Measurements from ENCODE around the gene DTNA. TPM values are rescaled to one million over a fixed set of nuclear protein-coding genes. Genes with fewer than 3 reads are reported as not detected.

The DTNA gene
- total RNA-seq, 1 donor from 2014 or later = 53.4 TPM

DNA sequence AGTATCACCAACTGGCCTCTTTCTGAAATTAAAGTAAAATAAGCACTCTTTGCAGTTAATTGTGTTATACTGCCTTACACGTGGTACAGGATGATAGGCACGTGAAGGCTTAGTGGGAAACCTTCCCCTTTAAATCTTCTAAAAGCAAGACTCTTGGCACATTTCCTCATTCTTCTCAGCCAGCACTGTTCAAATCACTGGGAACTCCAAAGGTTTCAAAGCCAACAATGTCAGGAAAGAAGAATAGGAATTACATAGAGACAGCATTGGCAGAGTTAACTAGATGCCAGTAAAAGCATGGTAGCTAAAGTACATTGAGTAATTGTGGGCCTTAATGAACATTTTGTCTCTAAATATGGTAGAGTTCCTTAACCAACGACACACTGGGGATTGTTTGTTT, 96.4 kb downstream of the DTNA start:
- DNase-seq (ENCODE audit: low spot score) = no peak

DNA sequence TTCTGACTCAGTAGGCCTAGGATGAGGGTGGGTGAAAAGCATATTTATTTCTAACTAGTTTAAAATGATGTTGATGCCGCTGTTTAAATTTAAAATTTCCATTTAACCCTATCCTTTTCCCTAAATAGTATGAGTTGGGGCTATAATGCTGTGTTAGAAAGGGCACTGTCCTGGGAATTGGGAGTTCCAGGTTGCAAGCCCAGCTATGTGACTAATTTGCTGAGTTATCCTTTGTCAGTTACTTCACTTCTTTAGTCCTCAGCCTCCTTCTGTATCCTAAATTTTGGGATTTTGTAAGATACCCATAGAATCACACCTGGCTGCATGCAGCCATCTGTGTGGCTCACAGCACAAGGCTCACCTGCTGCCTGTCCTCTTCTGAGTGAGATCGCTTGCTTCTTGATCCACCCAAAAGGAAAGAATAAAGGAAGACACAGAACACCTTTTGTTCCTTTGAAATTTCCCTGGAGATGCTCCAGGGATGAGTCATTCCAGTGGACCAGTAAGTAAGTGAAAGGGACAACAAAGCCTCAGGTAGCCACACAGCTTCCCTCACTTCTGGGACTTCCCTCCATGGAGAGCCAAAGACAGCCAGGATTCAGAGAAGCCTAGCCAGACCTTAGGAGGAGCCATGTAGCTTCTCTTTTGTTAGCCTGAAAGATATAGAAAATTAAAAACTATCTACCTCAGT, 97.2 kb downstream of the DTNA start:
- DNase-seq (ENCODE audit: low spot score) = peak; percentile 38

DNA sequence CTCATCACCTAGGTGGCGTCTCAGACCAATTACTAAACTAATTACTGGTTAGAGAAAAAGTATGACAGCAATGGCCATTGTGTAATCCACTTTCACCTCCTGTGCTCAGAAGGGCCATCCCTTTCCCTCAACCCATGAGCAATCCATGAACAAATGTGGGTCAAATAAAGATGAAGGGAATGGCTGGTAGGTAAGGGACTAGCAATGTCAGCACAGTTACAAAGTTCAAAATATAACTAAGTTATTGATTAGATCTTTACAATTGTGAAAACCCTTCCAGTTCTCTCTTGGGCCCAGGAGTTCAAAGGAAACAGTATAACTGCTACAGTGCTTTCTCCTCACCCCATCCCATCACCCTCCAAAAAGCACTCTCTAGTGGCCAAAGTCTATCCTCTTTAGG, 98.3 kb downstream of the DTNA start:
- DNase-seq (ENCODE audit: low spot score) = no peak

DNA sequence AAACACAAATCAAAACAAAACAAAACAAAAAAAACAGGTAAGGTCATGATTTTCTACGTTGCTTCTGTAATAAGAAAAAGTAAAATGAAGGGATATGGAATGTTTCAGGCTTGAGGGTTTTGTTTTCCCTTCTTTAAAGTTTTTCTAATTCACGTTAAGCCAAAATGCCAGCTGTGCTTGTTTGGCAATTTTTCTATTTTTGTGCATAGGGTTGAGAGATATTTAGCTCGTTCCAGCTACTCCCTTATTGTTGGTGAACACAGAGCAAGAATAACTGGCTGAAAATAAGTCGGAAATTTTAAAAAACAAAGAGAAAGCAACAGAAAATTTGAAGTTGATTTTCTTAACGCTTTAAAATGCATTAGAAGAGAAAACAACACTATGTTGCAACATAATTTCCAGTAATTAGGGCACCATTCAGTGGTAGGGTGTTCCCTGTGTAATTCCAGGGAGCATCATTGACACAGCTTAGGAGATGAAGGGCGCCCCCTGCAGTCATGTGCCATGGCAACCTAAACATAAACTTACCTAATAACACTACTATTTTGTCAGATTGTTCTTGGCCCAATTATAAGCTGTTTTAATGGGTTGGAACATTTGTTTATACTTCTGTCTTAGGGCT, 99.5 kb downstream of the DTNA start:
- peak; percentile 36 for DNase-seq (ENCODE audit: low spot score)

DNA sequence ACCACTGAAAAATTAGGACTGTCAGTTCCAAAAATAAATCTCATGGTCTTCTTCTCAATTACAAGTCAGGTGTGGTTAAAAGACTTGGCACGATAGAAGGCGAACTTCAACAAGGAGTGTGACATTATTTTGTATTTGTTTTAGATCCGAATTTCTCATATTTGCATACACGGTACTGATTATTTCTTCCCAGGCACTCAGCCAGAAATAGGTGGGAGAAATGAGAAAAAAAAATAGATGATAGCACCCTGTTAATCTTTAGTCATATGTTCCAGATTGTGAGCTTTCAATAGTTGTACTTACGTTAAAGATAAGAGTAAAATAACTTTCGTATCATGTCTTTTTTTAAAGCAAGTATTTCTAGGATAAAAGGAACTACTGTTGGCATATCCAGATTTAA, 106.1 kb downstream of the DTNA start:
- no peak for DNase-seq (ENCODE audit: low spot score)

DNA sequence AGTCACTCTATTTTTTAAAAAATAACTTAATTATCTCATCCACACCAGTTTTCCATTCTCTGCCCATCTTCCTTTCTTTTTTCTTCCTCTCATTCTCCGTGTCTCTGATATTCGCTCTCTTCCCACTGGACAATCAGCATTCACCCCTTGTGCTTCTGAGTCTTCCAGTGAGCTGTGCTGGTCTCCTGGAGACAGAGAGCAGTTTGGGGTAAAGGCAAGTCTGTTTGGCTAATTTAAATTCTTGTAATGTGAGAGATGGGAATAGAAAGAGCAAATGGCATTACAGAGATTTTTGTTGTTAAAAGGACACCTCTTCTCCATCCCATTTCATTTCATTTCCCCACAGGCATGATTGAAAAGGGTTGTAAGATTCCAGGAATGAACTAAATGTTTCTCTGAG, 107.5 kb downstream of the DTNA start:
- no peak for DNase-seq (ENCODE audit: low spot score)

DNA sequence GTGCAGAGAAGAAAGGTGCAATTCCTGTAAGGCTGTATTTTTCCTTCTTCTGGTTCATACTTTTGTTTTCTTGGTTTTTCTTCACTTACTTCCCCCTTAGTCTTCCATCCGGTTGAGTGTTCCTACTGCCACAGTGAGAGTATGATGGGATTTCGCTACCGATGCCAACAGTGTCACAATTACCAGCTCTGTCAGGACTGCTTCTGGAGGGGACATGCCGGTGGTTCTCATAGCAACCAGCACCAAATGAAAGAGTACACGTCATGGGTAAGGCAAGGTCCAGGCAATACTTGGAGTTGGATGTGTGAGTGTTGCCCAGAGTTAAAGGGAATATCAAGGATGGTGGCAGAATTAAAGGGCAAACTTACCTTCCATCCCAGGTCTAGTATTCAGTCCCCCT, 108.0 kb downstream of the DTNA start:
- no peak for DNase-seq (ENCODE audit: low spot score)

DNA sequence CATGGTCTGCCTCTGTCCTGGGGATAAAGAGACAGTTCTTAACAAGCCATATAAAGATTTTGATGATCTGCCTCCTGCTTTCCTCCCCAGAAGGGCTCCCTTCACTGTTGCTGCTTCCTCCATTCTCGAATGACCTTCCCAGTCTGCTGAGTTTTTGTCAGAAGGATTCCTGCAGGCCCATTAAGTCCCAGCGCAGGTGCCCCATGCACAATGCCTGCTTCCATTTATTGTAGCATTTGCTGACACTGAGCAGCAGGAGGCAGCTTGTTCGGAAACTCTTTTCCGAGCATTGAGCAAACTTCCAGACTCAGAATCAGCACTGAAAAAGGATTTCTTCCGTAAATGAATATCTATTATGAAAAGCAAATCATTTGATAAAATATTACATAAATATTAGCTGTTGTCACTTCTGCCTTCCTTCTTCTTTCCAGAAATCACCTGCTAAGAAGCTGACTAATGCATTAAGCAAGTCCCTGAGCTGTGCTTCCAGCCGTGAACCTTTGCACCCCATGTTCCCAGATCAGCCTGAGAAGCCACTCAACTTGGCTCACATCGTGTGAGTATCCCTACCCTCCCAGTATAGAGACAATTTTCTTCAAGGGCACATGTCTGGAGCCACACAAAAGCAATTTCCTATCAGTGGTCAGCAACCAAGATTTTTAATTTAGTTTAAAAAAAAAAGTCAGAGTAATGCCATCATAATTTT, 110.4 kb downstream of the DTNA start:
- no peak for DNase-seq (ENCODE audit: low spot score)

DNA sequence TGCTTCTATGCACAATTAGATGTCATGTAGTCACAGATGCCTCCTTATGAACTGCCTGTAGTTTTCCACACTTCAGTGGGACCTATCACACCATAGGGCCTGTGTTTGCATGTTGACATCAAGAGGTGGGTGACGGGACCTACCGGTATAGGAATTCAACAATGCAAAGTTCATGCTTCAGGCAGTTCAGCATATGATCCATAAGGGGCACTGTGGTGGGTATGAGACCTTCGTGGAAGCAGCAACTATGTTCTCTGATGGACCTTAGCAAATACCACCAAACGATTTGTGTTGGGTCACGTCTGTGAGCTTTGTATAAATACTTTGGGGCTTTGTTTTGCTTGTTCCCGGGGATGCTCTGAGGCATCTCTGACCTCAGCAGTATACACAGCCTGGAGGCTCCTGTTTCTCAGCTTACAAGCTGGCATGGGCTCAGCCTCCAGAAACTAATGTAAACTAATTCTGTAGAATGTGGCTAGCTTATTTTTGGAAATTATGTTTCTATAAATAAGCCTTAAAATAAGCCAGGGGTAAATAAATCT, 111.6 kb downstream of the DTNA start:
- DNase-seq (ENCODE audit: low spot score) = no peak

DNA sequence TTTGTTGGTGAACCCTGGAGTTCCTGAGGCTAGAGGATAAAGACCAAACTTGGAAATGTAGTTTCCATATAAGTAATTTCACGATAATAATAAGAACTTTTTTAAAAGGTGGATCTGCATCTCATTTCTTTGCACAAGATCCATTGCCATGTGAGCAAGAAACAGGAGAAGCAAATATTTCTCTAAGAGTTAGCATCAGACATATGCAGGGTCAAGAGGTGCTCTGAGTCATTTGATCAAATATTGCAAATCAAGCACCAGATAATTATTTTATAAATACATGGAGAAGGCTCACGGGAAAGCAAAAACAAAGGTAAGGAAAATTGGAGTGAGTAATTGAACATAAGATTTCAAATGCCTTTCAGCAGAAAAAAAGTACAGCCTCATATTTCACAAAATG, 118.0 kb downstream of the DTNA start:
- DNase-seq (ENCODE audit: low spot score) = no peak

DNA sequence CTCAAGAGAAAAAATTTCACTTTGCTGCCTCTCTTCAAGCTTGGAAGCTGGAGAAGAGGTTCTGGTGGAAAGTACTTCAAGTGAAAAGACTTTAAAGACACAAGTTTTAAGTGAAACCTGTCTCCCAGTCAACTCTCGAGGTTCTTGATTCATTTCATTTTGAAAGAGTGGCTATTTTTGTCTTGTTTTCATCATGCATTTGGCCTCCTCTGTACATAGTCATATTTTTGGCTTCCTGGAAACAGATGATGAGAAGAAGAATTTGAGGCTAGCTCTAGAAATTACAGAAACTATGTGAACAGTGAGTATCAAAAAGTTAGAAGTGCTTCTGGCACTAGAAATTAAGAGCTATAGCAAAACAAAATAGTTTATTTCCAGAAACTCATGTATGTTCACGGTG, 124.8 kb downstream of the DTNA start:
- DNase-seq (ENCODE audit: low spot score) = no peak

DNA sequence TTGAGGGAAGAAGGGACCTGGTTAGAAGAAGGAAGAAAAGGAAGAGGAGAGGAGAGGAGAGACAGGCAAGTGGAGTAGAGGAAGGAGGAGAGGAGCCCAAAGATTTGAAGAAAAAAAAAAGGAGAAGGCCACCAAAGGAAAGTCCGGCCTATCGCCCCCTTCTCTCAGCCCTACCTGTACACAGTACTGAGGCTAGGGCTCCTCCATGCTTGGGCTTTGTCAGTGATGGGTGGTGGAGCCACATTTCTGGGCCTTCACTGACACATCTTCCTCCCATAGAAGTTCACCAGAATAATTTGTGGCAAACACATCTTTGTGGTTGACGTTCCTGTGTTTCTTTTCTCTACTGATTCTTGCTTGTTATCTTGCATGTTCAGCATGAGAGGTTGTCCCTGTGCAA, 125.4 kb downstream of the DTNA start:
- DNase-seq (ENCODE audit: low spot score) = no peak

DNA sequence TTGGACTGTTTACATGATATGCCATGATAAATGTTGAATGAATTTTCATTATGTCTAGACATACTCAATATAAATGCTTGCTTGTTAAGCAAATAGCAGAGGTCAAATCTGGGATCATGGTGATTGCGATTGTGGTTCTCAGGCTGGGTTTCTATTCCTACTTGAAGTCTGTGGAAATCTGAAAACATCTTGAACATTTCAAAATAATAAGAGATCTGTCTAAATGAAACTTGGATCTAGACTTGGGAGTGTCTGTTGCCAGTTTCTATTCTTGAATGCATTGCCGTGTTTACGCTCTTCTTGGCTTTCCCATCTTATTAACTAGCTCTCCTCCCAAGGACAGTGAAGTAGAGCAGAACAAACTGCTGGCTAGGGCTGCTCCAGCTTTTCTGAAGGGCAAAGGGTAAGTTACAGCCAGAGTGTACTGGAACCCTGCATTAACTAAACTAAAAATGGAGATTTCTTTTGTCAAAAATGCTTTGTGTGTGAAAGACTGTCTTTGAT, 127.7 kb downstream of the DTNA start:
- no peak for DNase-seq (ENCODE audit: low spot score)

DNA sequence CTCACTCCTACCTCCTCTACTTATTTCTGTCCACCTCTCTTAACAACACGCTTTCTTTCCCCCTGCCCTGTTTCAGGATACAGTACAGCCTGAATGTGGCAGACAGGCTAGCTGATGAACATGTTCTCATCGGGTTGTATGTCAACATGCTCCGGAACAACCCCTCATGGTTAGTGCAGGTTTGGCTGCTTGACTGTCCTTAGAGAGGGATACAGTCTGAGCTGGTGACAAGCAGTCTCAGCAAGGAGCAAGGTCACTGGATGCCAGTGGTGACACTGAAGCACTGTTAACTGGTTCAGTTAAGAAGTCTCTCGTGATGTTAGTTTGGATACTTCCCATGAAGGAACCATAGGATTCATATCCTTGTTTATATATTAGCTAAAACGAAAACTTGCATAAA, 128.6 kb downstream of the DTNA start:
- DNase-seq (ENCODE audit: low spot score) = no peak

DNA sequence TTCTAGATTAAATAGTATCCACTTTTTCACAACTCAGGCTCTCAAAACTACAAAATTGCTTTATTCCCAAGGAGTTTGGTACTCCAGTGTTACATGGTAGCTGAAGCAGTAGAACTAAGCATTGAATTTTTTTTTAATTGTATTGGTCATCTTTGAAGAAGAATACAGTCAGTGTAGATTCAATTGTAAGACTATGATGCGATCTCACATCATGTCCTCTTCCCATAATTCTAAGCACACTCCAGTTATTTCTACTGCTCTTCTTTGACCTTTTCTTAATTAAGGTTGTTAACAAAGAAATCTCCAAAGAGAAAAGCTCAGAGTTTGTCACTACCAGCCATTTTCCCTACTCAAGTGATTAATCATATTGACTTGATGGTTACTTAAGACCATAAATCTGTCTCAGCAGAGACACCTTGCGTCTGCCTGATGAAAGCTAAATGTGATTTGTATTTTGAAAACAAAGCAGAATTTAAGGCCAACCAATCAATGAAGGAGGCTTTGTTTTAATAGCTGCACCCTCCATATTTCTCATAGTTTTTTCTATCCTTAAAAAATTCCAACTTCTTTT, 130.2 kb downstream of the DTNA start:
- no peak for DNase-seq (ENCODE audit: low spot score)

DNA sequence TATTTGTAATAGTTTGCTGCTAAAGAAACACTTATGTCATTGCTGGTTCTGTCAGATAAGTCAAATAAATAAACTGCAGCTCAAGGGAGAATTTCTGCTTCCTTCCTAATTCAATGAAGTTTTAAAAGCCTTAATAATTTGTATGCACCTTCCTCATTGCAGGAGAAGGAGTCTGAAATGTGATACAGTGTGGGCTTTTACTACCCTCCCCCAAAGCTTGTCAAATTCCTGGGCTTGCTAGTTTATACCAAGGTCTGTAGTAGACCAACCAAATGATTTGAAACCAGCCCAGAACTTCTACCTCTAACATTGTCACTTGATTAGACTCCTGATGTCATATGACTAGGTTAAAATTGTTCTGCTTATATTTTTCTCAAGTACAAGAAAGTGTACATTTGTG, 131.8 kb downstream of the DTNA start:
- DNase-seq (ENCODE audit: low spot score) = no peak

DNA sequence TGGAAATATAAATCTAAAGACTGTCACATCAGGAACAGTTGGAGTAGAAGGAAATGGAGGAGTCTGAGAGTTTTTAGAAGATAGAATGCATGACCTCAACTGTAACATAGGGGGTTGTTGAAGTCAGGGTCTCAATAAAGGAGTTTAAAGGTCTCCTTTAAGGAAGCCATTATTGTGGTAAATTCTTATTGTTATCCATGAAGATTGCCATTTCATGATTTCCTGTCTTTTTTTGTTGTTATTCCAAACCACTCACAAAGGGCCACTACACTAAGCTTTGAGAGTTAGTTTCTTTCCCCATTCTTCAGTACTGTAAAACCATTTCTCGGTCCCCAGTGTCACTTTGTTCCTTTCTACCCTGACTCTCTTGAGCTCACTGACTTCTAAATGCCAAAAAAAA, 134.0 kb downstream of the DTNA start:
- DNase-seq (ENCODE audit: low spot score) = no peak

DNA sequence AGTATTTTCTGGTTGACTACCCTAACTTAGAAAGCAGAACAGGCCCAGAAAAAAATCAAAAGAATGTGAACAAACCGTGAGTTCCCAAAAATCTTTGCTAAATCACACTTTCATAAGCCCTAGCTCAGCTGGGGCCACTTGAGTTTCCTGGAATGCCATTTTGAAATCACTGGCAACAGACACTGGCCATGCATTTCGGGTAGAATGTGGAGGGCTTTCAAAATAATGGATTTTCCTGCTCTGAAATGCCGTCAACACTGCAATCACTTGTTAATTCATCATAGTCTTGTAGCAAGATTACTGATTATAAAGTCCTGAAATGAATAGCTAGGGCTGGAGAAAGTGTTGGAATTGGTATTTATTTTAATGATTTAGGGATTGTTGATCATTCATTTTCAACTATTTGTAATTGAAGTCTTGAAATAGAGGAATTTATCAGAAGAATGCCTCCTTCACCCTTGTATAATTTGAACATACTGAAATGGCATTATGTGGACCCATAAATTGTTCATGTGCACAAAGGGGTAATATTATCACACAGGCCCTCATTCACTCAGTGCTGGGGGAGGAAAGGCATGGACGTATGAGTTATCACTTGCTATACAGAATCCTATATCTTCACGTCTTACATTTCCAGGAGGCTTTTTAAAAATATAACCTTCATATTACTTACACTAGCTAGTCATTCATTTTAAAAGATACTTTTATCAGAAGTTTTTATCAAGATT, 134.8 kb downstream of the DTNA start:
- DNase-seq (ENCODE audit: low spot score) = no peak

DNA sequence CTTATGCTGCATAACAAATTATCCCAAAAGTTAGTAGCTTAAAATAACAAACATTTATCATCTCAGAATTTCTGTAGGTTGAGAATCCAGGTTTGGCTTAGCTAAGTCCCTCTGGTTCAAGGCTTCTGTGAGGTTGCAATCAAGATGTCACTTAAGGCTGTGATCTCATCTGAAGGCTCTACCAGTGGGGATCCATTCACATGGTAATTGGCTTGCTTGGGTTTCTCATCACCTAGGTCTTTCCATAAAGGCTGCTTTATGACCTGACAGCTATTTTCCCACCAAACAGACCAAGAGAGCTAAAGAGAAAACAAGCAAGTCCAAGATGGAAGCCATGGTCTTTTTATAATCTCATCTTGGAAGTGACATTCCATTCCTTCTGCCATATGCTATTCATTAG, 137.3 kb downstream of the DTNA start:
- no peak for DNase-seq (ENCODE audit: low spot score)

DNA sequence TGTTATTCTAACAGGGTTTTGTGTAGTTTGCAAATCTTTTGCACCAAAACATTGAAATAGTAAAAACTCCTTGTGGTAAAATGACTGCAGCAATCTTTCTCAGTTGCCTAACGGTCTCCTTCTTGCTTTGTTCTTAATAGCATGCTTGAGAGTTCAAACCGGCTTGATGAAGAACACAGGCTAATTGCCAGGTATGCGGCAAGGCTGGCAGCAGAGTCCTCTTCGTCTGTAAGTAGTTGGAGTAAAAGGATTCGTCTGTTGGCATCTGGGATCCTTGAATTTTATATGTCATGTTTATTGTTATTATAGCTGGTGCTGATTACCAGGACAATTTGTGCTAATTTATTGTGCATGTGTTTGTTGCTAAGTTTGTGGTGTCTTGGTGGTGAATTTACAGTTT, 138.1 kb downstream of the DTNA start:
- DNase-seq (ENCODE audit: low spot score) = no peak

DNA sequence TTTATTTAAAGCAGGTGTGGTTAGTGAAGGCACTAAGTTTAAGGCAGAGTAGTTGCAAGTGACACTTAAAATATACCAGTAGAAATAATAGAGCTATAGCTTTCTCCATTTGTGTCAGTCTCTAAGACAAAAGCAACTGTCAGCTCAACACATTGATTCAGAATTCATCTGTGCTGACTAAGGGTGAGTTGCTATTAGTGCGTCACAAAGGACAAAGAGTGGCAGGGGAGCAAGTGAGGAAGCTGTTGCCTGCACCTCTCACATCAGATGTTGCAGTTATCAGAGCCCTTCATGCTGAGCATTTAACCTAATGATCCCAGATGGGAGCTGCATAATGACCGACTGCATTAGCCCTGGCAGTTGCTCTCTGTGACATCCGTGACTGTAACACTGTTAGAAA, 138.6 kb downstream of the DTNA start:
- DNase-seq (ENCODE audit: low spot score) = no peak

DNA sequence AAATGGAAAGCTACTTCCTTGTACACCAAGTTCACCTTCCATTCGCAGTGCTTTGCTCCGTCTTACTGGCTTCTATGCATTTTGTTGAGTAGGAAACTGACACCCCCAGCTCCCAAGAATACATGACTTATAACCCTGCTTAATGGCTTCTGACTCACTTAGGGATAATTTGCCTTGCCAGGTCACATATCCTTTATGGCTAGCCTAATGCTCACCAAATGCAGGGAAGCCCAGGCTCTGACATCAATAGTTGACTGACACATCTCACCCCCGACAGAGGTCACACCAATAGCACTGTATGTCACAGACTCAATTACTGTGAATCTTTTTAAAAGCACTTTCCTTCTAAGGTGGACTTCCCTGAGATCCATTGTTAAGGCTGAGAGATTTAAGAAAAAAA, 147.2 kb downstream of the DTNA start:
- DNase-seq (ENCODE audit: low spot score) = no peak
